Stimulated activated CD8-positive, alpha-beta memory T cell treated with anti-CD3 and anti-CD28 coated beads, Interleukin-12 subunit alpha, Interleukin-12 subunit beta, amount 100 ng/mL, for 1 hour (primary cell): ENCODE results near the gene SPP2.

Experiments
- DNase-seq: peaks from one replicate; pipeline ENCODE4 v3.0.0-alpha.2; 2020; ENCODE audit warnings: low read depth

Gene SPP2

GRCh38 chr2:234050455-234051135 is at the start of gene SPP2:
Gene SPP2, plus strand, starts transcription at chr2:234050702. Its CDS starts 85 bp downstream, at chr2:234050787.
- DNase-seq = no peak

- no peak for DNase-seq
These were observed 48.9 kb upstream of the SPP2 start for GRCh38 chr2:234001380-234002160.

- DNase-seq = no peak
These were observed 48.2 kb upstream of the SPP2 start for GRCh38 chr2:234002281-234002680.

GRCh38 chr2:234003972-234004617 is 46.4 kb upstream of the SPP2 start:
- no peak for DNase-seq

- no peak for DNase-seq
These were observed 45.4 kb upstream of the SPP2 start for GRCh38 chr2:234005126-234005525.

- DNase-seq = no peak
These were observed 44.0 kb upstream of the SPP2 start for GRCh38 chr2:234006501-234006900.

GRCh38 chr2:234014427-234014826 is 36.1 kb upstream of the SPP2 start:
- DNase-seq = no peak

GRCh38 chr2:234015861-234016260 is 34.6 kb upstream of the SPP2 start:
- no peak for DNase-seq

- DNase-seq = no peak
These were observed 30.6 kb upstream of the SPP2 start for GRCh38 chr2:234019896-234020295.

GRCh38 chr2:234020332-234020731 is 30.2 kb upstream of the SPP2 start:
- DNase-seq = no peak

GRCh38 chr2:234022424-234022823 is 28.1 kb upstream of the SPP2 start:
- no peak for DNase-seq

GRCh38 chr2:234024304-234024703 is 26.2 kb upstream of the SPP2 start:
- no peak for DNase-seq

- DNase-seq = no peak
These were observed 25.0 kb upstream of the SPP2 start for GRCh38 chr2:234025466-234025865.

GRCh38 chr2:234025891-234026401 is 24.6 kb upstream of the SPP2 start:
- DNase-seq = no peak

- no peak for DNase-seq
These were observed 23.7 kb upstream of the SPP2 start for GRCh38 chr2:234026693-234027254.

- no peak for DNase-seq
These were observed 22.9 kb upstream of the SPP2 start for GRCh38 chr2:234027641-234028040.

GRCh38 chr2:234029150-234029733 is 21.3 kb upstream of the SPP2 start:
- no peak for DNase-seq

- DNase-seq = no peak
These were observed 19.3 kb upstream of the SPP2 start for GRCh38 chr2:234031207-234031606.

- DNase-seq = no peak
These were observed 18.1 kb upstream of the SPP2 start for GRCh38 chr2:234032279-234032856.

GRCh38 chr2:234033174-234033573 is 17.3 kb upstream of the SPP2 start:
- DNase-seq = no peak

GRCh38 chr2:234033885-234034284 is 16.6 kb upstream of the SPP2 start:
- no peak for DNase-seq
